Measurements from ENCODE around the gene PDE4D.

PDE4D gene

DNA sequence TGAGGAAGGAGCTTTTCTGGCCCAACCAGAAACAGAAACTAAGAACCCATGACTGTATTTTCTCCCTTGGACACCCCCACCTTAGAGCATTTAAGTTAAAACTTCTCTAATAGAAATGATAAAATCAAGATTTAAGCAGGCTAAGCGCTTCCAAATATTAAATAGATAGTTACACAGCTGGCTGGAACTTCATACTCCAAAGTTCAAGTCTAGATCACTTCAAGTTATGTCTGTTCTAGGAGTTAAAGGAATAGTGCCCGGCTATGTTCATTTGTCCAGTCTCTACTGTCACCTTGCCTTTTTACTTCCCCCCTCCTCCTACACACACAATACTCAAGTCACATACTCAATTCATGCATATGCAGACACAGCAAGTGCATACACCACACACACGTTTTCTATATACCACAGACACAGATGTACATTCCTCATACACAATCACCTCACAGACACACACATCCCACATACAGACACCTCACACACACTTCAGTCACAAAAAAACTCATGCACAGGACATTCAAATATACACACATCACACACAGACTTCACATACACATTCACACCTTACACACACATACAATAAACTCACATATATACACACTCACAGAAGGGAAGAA, 237.7 kb downstream of the PDE4D start:
- no peak overlapping the region for H4K8ac ChIP-seq (ENCODE audit: low read length)
- H3K18ac ChIP-seq (ENCODE audit: low read depth in 1 of 2, low read length in 2 of 2), result no peak overlapping the region
- WGBS, result 97% methylated on average over 3 of the region's 3 CpGs
- no peak overlapping the region for H2BK5ac ChIP-seq (ENCODE audit: low read depth, low read length, poor library complexity, severe bottlenecking)
- no peak overlapping the region for H2BK120ac ChIP-seq (ENCODE audit: low read depth, low read length)
- no peak overlapping the region for H3K14ac ChIP-seq (ENCODE audit: low read length in 2 of 2)
- H2BK15ac ChIP-seq (ENCODE audit: low read depth, poor library complexity, severe bottlenecking), result no peak overlapping the region
- no peak overlapping the region for H3K27ac ChIP-seq (ENCODE audit: low read length, poor library complexity, severe bottlenecking)
- no peak overlapping the region for H2AK5ac ChIP-seq (ENCODE audit: low read length, severe bottlenecking)
- H3K36me3 ChIP-seq (ENCODE audit: control insufficient read depth in 1 of 2, insufficient read depth in 2 of 2, low read depth in 1 of 2, low read length in 2 of 2), result no peaks in the 10 kb centered on the region
- no peak overlapping the region for H2BK12ac ChIP-seq (ENCODE audit: low read length in 2 of 2)
- H4K91ac ChIP-seq (ENCODE audit: low read length), result no peak overlapping the region
- H3K9ac ChIP-seq (ENCODE audit: low read length), result no peak overlapping the region
- no peaks in the 10 kb centered on the region for H3K9me3 ChIP-seq (ENCODE audit: control insufficient read depth, low read length)
- no peak for DNase-seq
- no peak overlapping the region for H3K4me2 ChIP-seq (ENCODE audit: low read length, poor library complexity, severe bottlenecking)
- H3K4ac ChIP-seq (ENCODE audit: low read depth in 1 of 2, low read length in 2 of 2), result no peak overlapping the region
- H3K79me1 ChIP-seq (replicated peaks; ENCODE audit: low read length, poor library complexity, severe bottlenecking), result peaks cover 7% of the 10 kb centered on the region
- no peak overlapping the region for H2AFZ ChIP-seq (ENCODE audit: low read depth, low read length)
- no peaks in the 10 kb centered on the region for H3K27me3 ChIP-seq (ENCODE audit: control insufficient read depth in 1 of 2, insufficient read depth in 1 of 2, low read length in 2 of 2)
- H3K4me3 ChIP-seq (ENCODE audit: insufficient read depth in 1 of 2, low read depth in 1 of 2, low read length in 2 of 2), result no peak overlapping the region
- H3K23ac ChIP-seq (ENCODE audit: low read length in 2 of 2), result no peak overlapping the region
- H3K4me1 ChIP-seq (ENCODE audit: control insufficient read depth, insufficient read depth, low read depth, low read length), result peaks cover 5% of the 10 kb centered on the region

DNA sequence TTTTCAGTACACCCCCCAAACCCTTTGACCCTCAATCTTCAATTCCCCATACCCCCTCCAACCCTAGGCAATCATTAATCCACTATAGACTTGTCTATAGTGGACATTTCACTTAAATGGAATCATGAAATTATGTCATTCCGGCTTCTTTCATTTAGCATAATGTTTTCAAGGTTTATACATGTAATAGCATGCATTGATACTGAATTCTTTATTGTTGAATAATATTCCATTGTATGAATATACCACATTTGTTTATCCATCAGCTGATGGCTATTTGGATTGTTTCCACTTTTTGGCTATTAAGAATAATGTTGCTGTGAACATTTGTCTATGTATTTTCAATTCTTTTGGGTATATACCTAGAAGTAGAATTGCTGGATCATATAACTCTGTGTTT, 238.8 kb downstream of the PDE4D start:
- no peak overlapping the region for H3K18ac ChIP-seq (ENCODE audit: low read depth in 1 of 2, low read length in 2 of 2)
- no peak for DNase-seq
- no peak overlapping the region for H3K23ac ChIP-seq (ENCODE audit: low read length in 2 of 2)
- H3K4me2 ChIP-seq (ENCODE audit: low read length, poor library complexity, severe bottlenecking), result no peak overlapping the region
- no peak overlapping the region for H4K8ac ChIP-seq (ENCODE audit: low read length)
- H3K9ac ChIP-seq (ENCODE audit: low read length), result no peak overlapping the region
- peaks cover 2% of the 10 kb centered on the region for H3K4me1 ChIP-seq (ENCODE audit: control insufficient read depth, insufficient read depth, low read depth, low read length)
- H3K14ac ChIP-seq (ENCODE audit: low read length in 2 of 2), result no peak overlapping the region
- no peak overlapping the region for H3K27ac ChIP-seq (ENCODE audit: low read length, poor library complexity, severe bottlenecking)
- H4K91ac ChIP-seq (ENCODE audit: low read length), result no peak overlapping the region
- H2BK120ac ChIP-seq (ENCODE audit: low read depth, low read length), result no peak overlapping the region
- no peak overlapping the region for H2AFZ ChIP-seq (ENCODE audit: low read depth, low read length)
- H2BK15ac ChIP-seq (ENCODE audit: low read depth, poor library complexity, severe bottlenecking), result no peak overlapping the region
- peaks cover 4% of the 10 kb centered on the region for H3K79me1 ChIP-seq (replicated peaks; ENCODE audit: low read length, poor library complexity, severe bottlenecking)
- no peak overlapping the region for H2BK12ac ChIP-seq (ENCODE audit: low read length in 2 of 2)
- H3K4me3 ChIP-seq (ENCODE audit: insufficient read depth in 1 of 2, low read depth in 1 of 2, low read length in 2 of 2), result no peak overlapping the region
- no peaks in the 10 kb centered on the region for H3K9me3 ChIP-seq (ENCODE audit: control insufficient read depth, low read length)
- no peaks in the 10 kb centered on the region for H3K36me3 ChIP-seq (ENCODE audit: control insufficient read depth in 1 of 2, insufficient read depth in 2 of 2, low read depth in 1 of 2, low read length in 2 of 2)
- no CpG with 5 or more reads among the region's 1 CpG for WGBS
- no peak overlapping the region for H2AK5ac ChIP-seq (ENCODE audit: low read length, severe bottlenecking)
- no peaks in the 10 kb centered on the region for H3K27me3 ChIP-seq (ENCODE audit: control insufficient read depth in 1 of 2, insufficient read depth in 1 of 2, low read length in 2 of 2)
- H2BK5ac ChIP-seq (ENCODE audit: low read depth, low read length, poor library complexity, severe bottlenecking), result no peak overlapping the region
- H3K4ac ChIP-seq (ENCODE audit: low read depth in 1 of 2, low read length in 2 of 2), result no peak overlapping the region

DNA sequence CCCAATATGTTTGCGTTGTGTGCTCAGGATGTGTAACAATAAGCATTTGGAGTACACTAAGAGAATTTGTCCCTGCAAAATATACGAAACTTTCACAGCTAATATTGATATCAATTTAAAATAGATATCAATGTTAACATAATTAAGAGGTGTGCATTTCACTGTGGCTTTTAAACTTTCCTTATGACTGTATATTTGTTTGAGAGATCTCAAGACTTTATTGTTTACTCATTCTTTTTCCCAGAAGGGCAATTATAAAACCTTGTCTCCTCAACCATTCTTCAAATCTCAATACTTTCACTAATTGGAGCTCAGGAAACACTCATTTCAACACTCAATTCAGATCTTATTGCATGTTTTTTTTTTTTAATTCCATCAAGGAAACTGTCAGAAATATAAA, 241.1 kb downstream of the PDE4D start:
- no peak overlapping the region for H2AFZ ChIP-seq (ENCODE audit: low read depth, low read length)
- no peak overlapping the region for H2BK12ac ChIP-seq (ENCODE audit: low read length in 2 of 2)

DNA sequence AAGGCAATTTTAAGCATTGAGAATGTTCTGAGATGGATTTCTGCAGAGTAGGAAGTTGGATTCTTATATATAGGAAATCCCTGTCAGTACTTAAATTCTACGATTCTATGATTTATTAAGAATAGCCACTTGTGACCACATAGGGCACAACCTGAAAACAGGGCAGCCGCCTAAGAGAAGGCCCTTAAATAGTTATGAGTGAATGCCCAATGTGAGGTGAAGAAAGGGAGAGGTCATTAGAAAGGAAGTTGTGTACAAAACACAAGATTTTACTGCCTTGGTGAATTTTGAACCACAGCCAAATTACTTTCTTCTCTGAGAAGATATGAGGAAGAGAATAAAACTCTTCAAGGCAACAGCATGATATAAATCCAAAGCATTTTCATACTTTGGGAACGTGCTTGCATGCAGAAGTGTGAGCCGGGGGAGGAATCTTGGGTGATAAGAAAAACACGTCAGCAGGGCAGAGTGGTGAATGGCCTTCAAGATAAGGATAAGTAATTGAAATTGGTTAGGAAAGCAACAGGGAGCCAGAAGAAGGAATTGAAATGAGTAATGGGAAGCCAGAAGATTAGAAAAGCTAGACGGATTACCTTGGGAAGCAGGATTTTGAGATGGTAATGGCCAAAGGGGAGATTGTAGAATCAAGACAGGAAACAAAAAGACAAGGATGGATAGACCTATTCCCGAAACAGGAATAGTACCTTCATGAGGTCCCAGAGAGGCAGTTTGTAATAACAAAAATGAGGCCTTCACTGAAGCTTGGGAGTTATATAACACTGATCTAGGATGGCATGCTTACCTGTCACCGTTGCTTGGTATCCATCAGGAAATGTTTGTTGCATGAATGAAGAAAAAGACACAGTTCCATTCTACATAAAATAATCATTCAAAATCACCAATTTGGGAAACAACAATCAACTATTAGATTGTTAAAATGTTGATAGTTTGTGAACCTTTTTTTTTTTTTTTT, 244.3 kb downstream of the PDE4D start:
- Histone ChIP-seq H4K8ac (ENCODE audit: low read length) (no peak overlapping the region), H3K23ac (ENCODE audit: low read length in 2 of 2) (no peak overlapping the region), H3K27me3 (ENCODE audit: control insufficient read depth in 1 of 2, insufficient read depth in 1 of 2, low read length in 2 of 2) (no peaks in the 10 kb centered on the region), H3K4me3 (ENCODE audit: insufficient read depth in 1 of 2, low read depth in 1 of 2, low read length in 2 of 2) (no peak overlapping the region), H2AK5ac (ENCODE audit: low read length, severe bottlenecking) (no peak overlapping the region), H2AFZ (ENCODE audit: low read depth, low read length) (no peak overlapping the region), H2BK120ac (ENCODE audit: low read depth, low read length) (no peak overlapping the region), H4K91ac (ENCODE audit: low read length) (no peak overlapping the region), H3K14ac (ENCODE audit: low read length in 2 of 2) (no peak overlapping the region), H2BK12ac (ENCODE audit: low read length in 2 of 2) (no peak overlapping the region), H3K9ac (ENCODE audit: low read length) (no peak overlapping the region), H3K9me3 (ENCODE audit: control insufficient read depth, low read length) (no peaks in the 10 kb centered on the region), H3K4ac (ENCODE audit: low read depth in 1 of 2, low read length in 2 of 2) (no peak overlapping the region), H3K4me2 (ENCODE audit: low read length, poor library complexity, severe bottlenecking) (no peak overlapping the region), H3K27ac (ENCODE audit: low read length, poor library complexity, severe bottlenecking) (no peak overlapping the region), H3K79me1 (replicated peaks; ENCODE audit: low read length, poor library complexity, severe bottlenecking) (peaks cover 3% of the 10 kb centered on the region), H2BK15ac (ENCODE audit: low read depth, poor library complexity, severe bottlenecking) (no peak overlapping the region), H2BK5ac (ENCODE audit: low read depth, low read length, poor library complexity, severe bottlenecking) (no peak overlapping the region), H3K36me3 (ENCODE audit: control insufficient read depth in 1 of 2, insufficient read depth in 2 of 2, low read depth in 1 of 2, low read length in 2 of 2) (no peaks in the 10 kb centered on the region), H3K4me1 (ENCODE audit: control insufficient read depth, insufficient read depth, low read depth, low read length) (no peaks in the 10 kb centered on the region), H3K18ac (ENCODE audit: low read depth in 1 of 2, low read length in 2 of 2) (no peak overlapping the region)
- 32% methylated on average over 6 of the region's 8 CpGs for WGBS
- peak; percentile 31 for DNase-seq

More for the DNA sequence above, 241.1 kb downstream of the PDE4D start:
- Histone ChIP-seq H3K9me3 (ENCODE audit: control insufficient read depth, low read length) (no peaks in the 10 kb centered on the region), H3K4me2 (ENCODE audit: low read length, poor library complexity, severe bottlenecking) (no peak overlapping the region), H2BK120ac (ENCODE audit: low read depth, low read length) (no peak overlapping the region), H3K27me3 (ENCODE audit: control insufficient read depth in 1 of 2, insufficient read depth in 1 of 2, low read length in 2 of 2) (no peaks in the 10 kb centered on the region), H3K36me3 (ENCODE audit: control insufficient read depth in 1 of 2, insufficient read depth in 2 of 2, low read depth in 1 of 2, low read length in 2 of 2) (no peaks in the 10 kb centered on the region), H3K14ac (ENCODE audit: low read length in 2 of 2) (no peak overlapping the region), H3K23ac (ENCODE audit: low read length in 2 of 2) (no peak overlapping the region), H3K79me1 (replicated peaks; ENCODE audit: low read length, poor library complexity, severe bottlenecking) (peaks cover 4% of the 10 kb centered on the region), H4K91ac (ENCODE audit: low read length) (no peak overlapping the region), H3K4me1 (ENCODE audit: control insufficient read depth, insufficient read depth, low read depth, low read length) (no peaks in the 10 kb centered on the region), H4K8ac (ENCODE audit: low read length) (no peak overlapping the region), H2BK15ac (ENCODE audit: low read depth, poor library complexity, severe bottlenecking) (no peak overlapping the region), H3K4ac (ENCODE audit: low read depth in 1 of 2, low read length in 2 of 2) (no peak overlapping the region), H3K18ac (ENCODE audit: low read depth in 1 of 2, low read length in 2 of 2) (no peak overlapping the region), H3K27ac (ENCODE audit: low read length, poor library complexity, severe bottlenecking) (no peak overlapping the region), H2BK5ac (ENCODE audit: low read depth, low read length, poor library complexity, severe bottlenecking) (no peak overlapping the region), H3K9ac (ENCODE audit: low read length) (no peak overlapping the region), H3K4me3 (ENCODE audit: insufficient read depth in 1 of 2, low read depth in 1 of 2, low read length in 2 of 2) (no peak overlapping the region), H2AK5ac (ENCODE audit: low read length, severe bottlenecking) (no peak overlapping the region)
- no CpG with 5 or more reads among the region's 2 CpGs for WGBS
- DNase-seq, result no peak

Measured in mesenchymal stem cell (in vitro differentiated cells and primary cell).